SK-N-MC (cell line): ENCODE data around the gene SLC12A8.

Experiments used
- DNase-seq: peaks from one replicate; pipeline ENCODE4 v3.0.0-alpha.2; 2011; ENCODE audit warnings: low read depth, low spot score
- H3K27ac ChIP-seq: fragments of 200-600 bp; sonication (generic); 2 replicates; pipeline ENCODE4 v1.5.1; 2016; ENCODE audit warnings: mixed run types
- H3K36me3 ChIP-seq: fragments of 200-600 bp; sonication (generic); 2 replicates; pipeline ENCODE4 v1.6.1; 2017; ENCODE audit warnings: antibody characterized with exemption, low read length, mixed read lengths; ENCODE audit not compliant: insufficient read depth
- H3K4me3 ChIP-seq: fragments of 200-600 bp; sonication (generic); 2 replicates; pipeline ENCODE4 v1.5.1; 2016
- H3K9ac ChIP-seq: fragments of 200-600 bp; sonication (generic); 2 replicates; pipeline ENCODE4 v1.8.0; 2017; ENCODE audit warnings: mixed run types, mixed read lengths; ENCODE audit not compliant: insufficient read length
- H3K9me3 ChIP-seq: fragments of 200-600 bp; sonication (generic); 2 replicates; pipeline ENCODE4 v1.6.1; 2017; ENCODE audit warnings: low read depth, mild to moderate bottlenecking, antibody characterized with exemption, low read length, moderate library complexity, mixed read lengths
- EZH2 ChIP-seq: fragments of 200-600 bp; sonication (generic); IDR thresholded peaks from one replicate; pipeline ENCODE4 v1.6.1; 2017; ENCODE audit warnings: antibody characterized with exemption
- FOXP2 ChIP-seq: optimal IDR thresholded peaks from 2 replicates; pipeline ENCODE3; 2011; ENCODE audit warnings: mild to moderate bottlenecking, moderate library complexity; ENCODE audit not compliant: insufficient read depth; ENCODE audit errors: extremely low read length, control extremely low read depth
- POLR2AphosphoS5 ChIP-seq: IDR thresholded peaks from 2 replicates; pipeline ENCODE4 v1.6.1; 2012; ENCODE audit warnings: mild to moderate bottlenecking, low read depth, low read length, borderline replicate concordance

SLC12A8 gene

DNA sequence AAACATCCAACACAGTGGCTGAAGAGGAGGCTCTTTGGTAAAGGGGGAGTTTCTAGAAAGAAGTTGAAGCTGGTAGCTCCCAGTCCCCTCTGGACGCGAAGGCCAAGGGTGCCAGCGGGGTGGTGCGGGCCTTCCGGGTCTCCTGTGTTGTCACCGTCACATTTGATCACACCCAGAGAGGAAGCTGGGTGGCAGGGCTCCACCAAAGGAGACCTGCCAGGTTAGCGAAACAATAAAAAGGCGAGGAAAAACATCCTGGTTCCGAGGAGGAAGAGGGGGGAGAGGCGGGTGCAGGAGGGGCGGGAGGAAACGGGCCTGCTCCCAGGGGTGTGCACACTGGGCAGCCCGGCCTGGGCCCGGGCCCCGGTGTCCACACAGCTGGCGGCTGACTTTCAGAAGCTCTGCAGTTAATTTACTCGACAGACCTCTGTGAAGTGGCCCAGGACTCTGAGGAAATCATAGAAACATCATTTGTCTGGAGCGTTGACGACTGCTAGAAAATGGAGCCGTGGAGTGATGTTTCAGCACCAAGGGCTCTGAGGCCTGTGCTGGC is 168.9 kb downstream of the SLC12A8 start:
- Histone ChIP-seq H3K4me3 (no peak overlapping the region), H3K9ac (no peak overlapping the region), H3K27ac (no peak overlapping the region), H3K9me3 (no peaks in the 10 kb centered on the region), H3K36me3 (no peaks in the 10 kb centered on the region)
- TF ChIP-seq EZH2 (no peak), FOXP2 (no peak), POLR2AphosphoS5 (no peak)
- no peak for DNase-seq

DNA sequence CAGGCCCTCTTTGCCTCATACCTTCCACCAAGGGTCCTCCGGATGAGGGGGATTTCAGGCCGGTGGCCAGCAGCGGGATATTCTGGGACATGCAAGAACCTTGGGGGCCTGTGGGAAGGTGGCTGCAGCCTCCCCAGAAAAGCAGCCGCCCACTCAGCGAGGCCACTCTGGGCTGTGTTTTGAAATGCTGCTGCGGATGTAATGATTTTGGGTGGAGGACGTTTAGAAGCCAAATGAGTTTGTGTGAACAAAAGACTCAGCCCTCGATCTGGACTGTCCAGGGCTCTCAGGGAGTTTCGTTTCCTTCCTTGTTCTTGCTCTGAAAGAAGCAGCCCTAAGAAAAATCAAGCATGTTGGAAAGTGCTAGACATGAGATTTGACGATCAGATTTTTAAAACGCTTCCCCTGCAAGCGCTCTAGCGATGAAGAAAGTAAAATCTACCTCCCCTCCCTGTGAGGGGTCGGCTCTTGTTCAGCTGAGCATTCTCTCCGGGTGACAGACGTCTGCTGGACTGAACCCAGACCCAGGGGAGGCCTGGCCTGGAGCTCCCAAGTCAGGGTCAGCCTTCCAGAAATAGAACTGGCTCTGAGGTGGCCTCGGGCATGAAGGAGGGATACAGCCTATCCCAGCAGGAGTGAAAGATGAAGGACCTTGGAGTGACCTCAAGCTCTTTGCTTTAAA is 169.7 kb downstream of the SLC12A8 start:
- H3K9ac ChIP-seq: no peak overlapping the region
- no peak overlapping the region for H3K4me3 ChIP-seq
- no peak overlapping the region for H3K27ac ChIP-seq
- H3K9me3 ChIP-seq: no peaks in the 10 kb centered on the region
- H3K36me3 ChIP-seq: no peaks in the 10 kb centered on the region
- no peak for DNase-seq
- no peak for TF ChIP-seq FOXP2
- no peak for TF ChIP-seq POLR2AphosphoS5
- TF ChIP-seq EZH2: no peak

DNA sequence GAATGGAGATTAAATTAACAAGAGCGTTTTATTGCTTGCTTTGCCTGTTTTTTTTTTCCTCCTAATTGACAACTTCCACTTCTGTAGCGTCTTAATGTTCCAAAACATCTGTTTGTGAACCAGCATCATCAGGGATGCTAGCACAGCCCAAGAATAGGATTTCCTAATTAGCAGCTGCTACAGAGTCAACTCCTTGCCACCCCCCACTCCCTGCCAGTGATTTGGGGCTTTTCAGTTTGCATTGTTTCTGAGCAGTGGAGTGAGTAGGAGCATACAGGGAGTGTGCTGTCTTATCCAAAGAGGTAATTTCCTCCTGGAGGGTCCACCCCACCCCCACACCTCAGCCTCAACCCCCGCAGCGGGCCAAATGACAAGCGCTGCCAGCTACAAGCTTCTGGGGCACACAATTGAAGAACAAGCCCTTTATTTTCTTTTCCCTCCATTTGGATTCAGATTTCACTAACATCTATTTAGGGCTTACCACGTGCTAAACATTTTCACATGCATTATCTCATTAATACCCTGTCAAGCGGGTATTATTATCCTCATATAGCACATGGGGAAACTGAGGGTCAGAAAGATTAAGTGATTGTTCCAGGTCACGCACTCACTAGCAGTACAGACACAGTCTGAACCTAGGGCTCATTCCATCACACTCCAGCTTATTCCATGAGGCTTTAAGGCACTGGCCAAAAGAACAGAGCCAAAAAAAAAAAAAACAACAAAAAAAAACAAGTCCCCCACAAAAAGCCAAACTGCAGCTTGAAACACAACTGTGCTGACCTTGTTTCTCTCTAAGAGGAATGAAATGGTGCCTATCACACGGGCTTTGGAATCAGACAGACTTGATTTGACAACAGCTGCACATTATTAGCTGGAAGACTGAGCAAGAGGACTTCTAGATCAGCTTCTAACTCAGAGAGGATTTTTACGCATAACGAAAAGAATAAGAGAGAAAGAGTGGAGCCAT is 173.1 kb downstream of the SLC12A8 start:
- no peak overlapping the region for H3K4me3 ChIP-seq
- peaks cover 12% of the 10 kb centered on the region; the same call in 1 of the 2 replicates for H3K9me3 ChIP-seq
- no peak overlapping the region for H3K27ac ChIP-seq
- TF ChIP-seq EZH2 (no peak), POLR2AphosphoS5 (no peak), FOXP2 (no peak)
- H3K36me3 ChIP-seq: no peaks in the 10 kb centered on the region
- no peak overlapping the region for H3K9ac ChIP-seq
- DNase-seq: no peak

DNA sequence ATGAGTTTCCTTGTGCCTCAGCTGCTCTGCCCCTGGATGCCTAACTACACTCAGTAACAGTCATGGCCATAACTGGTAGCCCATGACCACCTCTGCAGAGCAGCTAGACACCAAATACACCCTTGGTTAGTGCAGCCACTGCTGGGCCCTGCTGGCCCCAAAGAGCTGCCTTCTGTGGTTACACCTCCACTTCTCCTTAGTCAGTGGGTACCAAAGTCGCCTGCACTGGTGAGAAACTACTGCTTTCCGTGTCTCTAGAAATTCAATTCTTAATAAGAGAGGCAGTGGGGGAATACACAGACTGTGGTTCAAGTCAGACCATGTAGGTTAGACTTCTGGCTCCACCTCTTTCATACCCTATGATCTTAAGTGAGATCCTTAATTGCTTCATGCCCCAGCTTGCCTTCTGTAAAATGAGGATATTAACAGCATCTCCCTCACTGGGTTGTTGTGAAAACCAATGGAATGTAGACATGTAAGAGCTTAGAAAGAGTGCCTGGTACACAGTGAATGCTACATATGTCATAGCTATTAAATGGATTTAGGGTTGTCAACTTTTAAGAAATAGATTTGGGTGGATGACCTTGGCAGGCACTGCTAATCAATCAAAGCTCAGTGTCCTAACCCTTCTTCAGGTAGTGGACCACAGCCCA is 174.9 kb downstream of the SLC12A8 start:
- H3K4me3 ChIP-seq: no peak overlapping the region
- H3K9me3 ChIP-seq: peaks cover 12% of the 10 kb centered on the region; the same call in 1 of the 2 replicates
- no peaks in the 10 kb centered on the region for H3K36me3 ChIP-seq
- TF ChIP-seq EZH2 (no peak), POLR2AphosphoS5 (no peak), FOXP2 (no peak)
- H3K27ac ChIP-seq: no peak overlapping the region
- H3K9ac ChIP-seq: no peak overlapping the region
- no peak for DNase-seq

- Histone ChIP-seq H3K9ac (no peak overlapping the region), H3K9me3 (peaks cover 12% of the 10 kb centered on the region; the same call in 1 of the 2 replicates), H3K4me3 (no peak overlapping the region), H3K36me3 (no peaks in the 10 kb centered on the region), H3K27ac (no peak overlapping the region)
- TF ChIP-seq POLR2AphosphoS5 (no peak), EZH2 (no peak), FOXP2 (no peak)
- no peak for DNase-seq
These were observed 177.3 kb downstream of the SLC12A8 start for GRCh38 chr3:125035217-125035616.

DNA sequence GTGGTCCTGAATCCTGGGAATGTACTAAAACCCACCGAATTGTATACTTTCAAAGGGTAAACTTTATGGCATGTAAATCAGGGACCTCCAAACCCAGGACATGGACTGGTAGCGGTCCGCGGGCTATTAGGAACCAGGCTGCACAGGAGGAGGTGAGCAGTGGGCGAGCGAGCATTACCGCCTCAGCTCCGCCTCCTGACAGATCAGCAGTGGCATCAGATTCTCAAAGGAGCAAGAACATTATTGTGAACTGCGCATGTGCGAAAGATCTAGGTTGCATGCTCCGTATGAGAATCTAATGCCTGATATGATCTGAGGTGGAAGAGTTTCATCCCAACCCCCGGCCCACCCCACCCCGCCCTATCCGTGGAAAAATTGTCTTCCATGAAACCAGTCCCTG is 178.9 kb downstream of the SLC12A8 start:
- Histone ChIP-seq H3K4me3 (no peak overlapping the region), H3K9ac (no peak overlapping the region), H3K27ac (no peak overlapping the region), H3K36me3 (no peaks in the 10 kb centered on the region), H3K9me3 (peaks cover 12% of the 10 kb centered on the region; the same call in 1 of the 2 replicates)
- DNase-seq: no peak
- no peak for TF ChIP-seq POLR2AphosphoS5
- no peak for TF ChIP-seq EZH2
- no peak for TF ChIP-seq FOXP2

DNA sequence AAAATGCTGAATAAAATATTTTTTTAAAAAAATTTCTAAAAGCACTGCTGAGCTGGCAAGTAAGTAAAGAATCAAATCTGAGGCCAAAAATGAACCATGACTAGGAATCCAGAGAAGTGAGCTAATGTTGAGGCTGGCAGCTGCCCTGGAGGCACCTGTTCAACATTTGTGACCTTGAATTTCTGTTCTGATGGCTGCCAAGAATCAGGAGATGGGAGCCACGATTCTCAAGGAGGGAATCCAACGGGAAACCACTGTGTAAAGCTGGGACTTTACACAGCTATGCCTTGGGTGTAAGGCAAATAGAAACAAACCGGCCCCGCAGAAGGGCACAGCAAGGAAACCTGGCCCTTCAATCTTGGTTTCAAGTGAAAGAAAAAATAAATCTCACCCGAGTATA is 179.4 kb downstream of the SLC12A8 start:
- DNase-seq: no peak
- H3K27ac ChIP-seq: no peak overlapping the region
- no peak for TF ChIP-seq POLR2AphosphoS5
- no peak for TF ChIP-seq EZH2
- no peak for TF ChIP-seq FOXP2
- no peak overlapping the region for H3K9ac ChIP-seq
- H3K36me3 ChIP-seq: no peaks in the 10 kb centered on the region
- peaks cover 12% of the 10 kb centered on the region; the same call in 1 of the 2 replicates for H3K9me3 ChIP-seq
- H3K4me3 ChIP-seq: no peak overlapping the region

DNA sequence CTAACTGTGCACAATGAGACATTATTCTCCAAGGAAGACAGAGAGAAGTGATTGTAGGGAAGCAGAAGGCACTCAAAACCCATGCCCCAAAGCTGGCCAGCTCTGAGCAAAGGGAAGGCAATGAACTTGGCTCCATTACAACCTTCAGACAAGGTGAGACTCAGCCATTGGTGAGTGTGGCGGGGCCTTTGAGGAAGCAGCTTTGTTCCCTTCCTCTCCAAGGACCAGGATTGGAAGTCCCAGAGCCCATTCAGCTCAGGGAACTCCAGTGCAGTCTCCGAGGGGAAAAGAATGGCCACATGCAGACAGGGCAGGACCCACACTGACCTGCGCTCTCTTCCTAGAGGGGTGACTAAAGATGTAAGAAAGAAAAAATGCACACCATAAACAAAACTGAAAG is 179.9 kb downstream of the SLC12A8 start:
- no peak overlapping the region for H3K4me3 ChIP-seq
- DNase-seq: no peak
- TF ChIP-seq POLR2AphosphoS5 (no peak), EZH2 (no peak), FOXP2 (no peak)
- peaks cover 12% of the 10 kb centered on the region; the same call in 1 of the 2 replicates for H3K9me3 ChIP-seq
- H3K36me3 ChIP-seq: no peaks in the 10 kb centered on the region
- H3K9ac ChIP-seq: no peak overlapping the region
- no peak overlapping the region for H3K27ac ChIP-seq
